LNCAP (cell line): ENCODE measurements around the gene ARL8A.

Experiments
- TF ChIP-seq, protein P1 (sequence below): fragments of 450-650 bp; IDR thresholded peaks from 2 replicates; pipeline ENCODE4 v1.5.1; 2017; ENCODE audit warnings: mild to moderate bottlenecking

The ARL8A gene

DNA sequence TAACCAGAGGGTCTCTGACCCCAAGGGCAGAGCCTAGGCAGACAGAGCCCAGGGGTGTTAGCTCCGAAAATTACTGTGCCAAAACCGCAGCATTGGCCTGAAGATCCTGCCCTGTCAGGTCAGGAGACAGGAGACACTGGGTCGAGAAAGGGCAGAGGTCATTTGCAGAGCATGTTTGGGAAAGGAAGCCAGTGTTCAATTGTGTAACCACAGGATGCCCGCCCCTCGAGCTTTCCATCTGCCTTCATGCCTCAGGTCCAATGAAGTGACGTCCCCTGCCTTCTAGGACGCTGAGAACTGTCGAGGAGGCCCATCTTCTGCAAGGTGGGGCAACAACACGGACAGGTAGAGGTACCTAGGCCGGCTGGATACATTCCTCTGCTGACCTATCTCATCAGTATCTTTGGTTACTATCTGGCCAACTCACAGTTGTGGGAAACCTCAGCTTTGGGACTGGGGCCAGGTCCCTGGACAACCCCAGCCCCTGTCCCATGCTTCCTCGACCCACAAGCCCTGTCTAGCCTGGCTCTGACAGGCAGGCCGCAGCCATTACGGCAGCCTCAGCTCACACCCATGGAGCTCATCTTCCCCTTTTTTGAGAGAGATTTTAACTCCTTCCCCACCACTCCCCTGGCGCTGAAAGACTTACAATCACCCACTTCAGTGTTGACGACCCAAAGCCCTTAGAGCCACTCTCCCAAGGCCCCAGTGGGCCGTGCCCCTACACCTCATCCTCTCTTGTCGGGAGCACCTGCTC lies 1.3 kb downstream of the ARL8A start:
- TF ChIP-seq, protein P1, sequence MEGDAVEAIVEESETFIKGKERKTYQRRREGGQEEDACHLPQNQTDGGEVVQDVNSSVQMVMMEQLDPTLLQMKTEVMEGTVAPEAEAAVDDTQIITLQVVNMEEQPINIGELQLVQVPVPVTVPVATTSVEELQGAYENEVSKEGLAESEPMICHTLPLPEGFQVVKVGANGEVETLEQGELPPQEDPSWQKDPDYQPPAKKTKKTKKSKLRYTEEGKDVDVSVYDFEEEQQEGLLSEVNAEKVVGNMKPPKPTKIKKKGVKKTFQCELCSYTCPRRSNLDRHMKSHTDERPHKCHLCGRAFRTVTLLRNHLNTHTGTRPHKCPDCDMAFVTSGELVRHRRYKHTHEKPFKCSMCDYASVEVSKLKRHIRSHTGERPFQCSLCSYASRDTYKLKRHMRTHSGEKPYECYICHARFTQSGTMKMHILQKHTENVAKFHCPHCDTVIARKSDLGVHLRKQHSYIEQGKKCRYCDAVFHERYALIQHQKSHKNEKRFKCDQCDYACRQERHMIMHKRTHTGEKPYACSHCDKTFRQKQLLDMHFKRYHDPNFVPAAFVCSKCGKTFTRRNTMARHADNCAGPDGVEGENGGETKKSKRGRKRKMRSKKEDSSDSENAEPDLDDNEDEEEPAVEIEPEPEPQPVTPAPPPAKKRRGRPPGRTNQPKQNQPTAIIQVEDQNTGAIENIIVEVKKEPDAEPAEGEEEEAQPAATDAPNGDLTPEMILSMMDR, result no peak

- TF ChIP-seq, protein P1, result no peak
Measured at GRCh38 chr1:202140833-202141232, 3.7 kb downstream of the ARL8A start.

DNA sequence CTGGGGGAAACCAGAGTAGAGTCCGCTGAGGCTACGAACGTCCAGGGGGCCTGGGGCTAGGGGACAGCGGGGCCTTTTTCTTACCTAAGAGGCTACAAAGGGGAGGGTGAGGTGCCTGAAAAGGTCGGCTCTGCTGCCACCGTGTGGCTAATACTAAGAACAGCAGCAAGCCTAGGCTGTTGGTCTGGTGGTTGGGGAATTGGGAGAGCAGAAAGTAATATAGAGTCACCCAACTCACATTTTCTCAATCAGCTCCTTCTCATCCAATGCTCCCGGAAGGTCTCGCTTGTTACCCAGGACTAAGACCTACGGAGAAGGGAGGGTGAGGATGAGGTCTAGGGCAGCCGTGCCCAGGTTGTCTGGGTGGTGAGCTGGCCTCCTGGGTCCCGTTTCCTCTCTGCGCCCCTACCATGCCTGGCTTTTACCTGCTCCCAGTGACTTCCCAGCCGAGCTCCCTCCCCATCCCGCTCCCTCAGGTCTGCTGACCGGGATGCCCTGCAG lies 9.3 kb downstream of the ARL8A start:
- TF ChIP-seq, protein P1, result peak; percentile 95

DNA sequence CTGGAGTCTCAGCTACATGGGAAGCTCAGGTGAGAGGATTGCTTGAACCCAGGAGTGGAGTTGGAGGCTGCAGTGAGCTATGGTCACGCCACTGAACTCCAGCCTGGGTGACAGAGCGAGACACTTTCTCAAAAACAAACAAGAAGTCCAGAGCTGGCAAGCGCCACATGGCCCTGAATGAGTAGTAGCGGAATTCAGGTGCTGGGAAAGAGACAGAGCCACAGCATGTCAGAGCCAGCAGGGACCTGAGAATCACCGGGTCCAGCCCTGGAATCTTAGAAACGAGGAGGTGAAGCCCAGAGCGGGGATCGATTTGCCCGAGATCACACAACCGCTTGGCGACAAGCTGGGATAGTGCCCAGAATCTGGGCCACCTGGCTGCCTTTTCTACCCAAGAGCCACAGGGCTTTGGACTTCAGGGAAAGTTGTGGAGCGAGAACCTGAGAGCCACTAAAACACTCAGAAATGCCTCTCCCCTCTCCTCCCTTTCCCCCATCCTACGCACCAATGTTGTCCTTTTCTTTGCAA lies 9.8 kb downstream of the ARL8A start:
- TF ChIP-seq, protein P1, result no peak

DNA sequence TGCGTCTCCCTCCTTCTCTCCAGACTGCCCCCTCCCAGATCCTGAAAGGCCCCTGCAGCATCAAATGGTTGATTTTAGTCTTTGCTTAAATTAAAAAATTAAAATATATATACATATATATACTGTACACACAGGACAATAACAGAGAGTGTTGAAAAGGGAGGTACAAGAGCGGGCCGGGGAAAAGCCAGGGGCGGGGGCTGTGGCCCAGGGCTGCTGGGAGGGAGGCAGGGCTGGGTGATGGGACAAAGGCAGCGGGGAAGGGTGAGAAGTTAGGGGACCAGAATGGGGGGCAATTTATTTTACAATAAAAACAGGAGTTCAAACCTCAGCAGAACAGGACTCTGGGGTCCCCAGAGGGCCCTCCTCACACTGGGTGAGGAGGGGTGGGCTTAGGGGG lies 10.5 kb downstream of the ARL8A start:
- TF ChIP-seq, protein P1, result no peak

DNA sequence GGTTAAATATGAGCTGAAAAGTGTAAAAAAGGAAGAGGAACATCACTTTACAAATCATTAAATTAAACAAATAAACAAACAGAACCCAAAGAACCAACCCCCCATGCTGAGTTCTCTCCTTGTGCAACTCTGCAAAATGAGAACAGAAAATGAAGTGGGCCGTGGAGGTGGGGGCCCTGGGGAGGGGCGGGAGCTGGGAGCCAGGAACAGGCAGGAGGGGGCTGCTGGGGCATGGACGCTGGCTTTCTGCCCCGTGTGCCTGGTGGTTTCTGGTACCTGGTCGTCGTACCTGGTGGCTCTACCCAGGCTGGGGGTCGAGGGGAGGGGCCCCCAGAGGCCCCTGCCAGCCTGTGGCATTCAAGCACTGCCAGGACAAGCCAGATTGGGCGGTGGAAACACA lies 11.0 kb downstream of the ARL8A start:
- TF ChIP-seq, protein P1, result no peak

DNA sequence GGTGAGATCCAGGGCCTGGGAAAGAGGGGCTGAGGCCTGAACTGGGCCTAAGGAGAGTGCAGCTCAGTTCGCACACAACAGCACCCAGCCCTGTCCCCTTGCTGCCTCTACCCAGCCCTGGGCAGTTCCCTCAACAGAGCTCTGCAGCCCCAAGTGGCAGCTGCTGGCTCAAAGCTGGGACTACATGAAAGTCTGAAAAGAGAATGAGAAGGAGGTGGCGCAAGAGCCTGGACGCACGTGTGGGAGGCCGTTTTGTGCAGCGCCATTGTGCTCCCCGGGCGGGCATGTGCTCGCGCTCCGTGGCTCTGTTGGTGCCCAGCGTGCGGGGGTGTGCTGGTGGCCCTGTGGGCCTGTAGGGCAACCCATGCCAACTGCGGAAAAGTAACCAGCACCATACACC lies 11.5 kb downstream of the ARL8A start:
- TF ChIP-seq, protein P1, result no peak
